Ovary (tissue), 9 donors: ENCODE measurements around the gene ZNF584. TPM values are rescaled to one million over a fixed set of nuclear protein-coding genes. Genes with fewer than 3 reads are reported as not detected.

Experiments
- DNase-seq, 5 donors: peaks; one replicate each; pipeline ENCODE4 v3.0.0-alpha.2; 2019 to 2020
- H3K27ac ChIP-seq, 2 donors: fragments of 200-600 bp; one replicate each; pipeline versions ENCODE4 v1.5.1 to v1.8.0; 2019 to 2022
- H3K27me3 ChIP-seq: fragments of 200-600 bp; one replicate; pipeline ENCODE4 v1.8.0; 2022
- H3K36me3 ChIP-seq: fragments of 200-600 bp; sonication (generic); one replicate; pipeline ENCODE4 v1.5.1; 2019
- H3K4me1 ChIP-seq: one replicate; pipeline ENCODE4 v1.8.1; 2013; ENCODE audit warnings: mild to moderate bottlenecking, moderate library complexity; ENCODE audit not compliant: insufficient read depth
- H3K4me3 ChIP-seq: fragments of 200-600 bp; sonication (generic); one replicate; pipeline ENCODE4 v1.5.1; 2017
- H3K9me3 ChIP-seq, 2 donors: fragments of 200-600 bp in 1 of 2; sonication (generic) in 1 of 2; one replicate each; pipeline versions ENCODE4 v1.5.1 to v1.8.1; 2013 to 2019; ENCODE audit warnings: mild to moderate bottlenecking in 1 of 2, moderate library complexity in 1 of 2
- EP300 ChIP-seq: sonication (generic); formaldehyde crosslinking; IDR thresholded peaks from one replicate; pipeline ENCODE4 v1.6.1; 2017; ENCODE audit warnings: antibody characterized with exemption
- POLR2A ChIP-seq: fragments of 450-650 bp; IDR thresholded peaks from one replicate; pipeline ENCODE4 v1.6.1; 2017; ENCODE audit warnings: antibody characterized with exemption, mild to moderate bottlenecking, moderate library complexity
- WGBS, 3 donors: extraction: QIAGEN DNeasy Blood & Tissue Kit in 1 of 3; methylation state at CpG; one replicate each; pipeline versions ENCODE4 v1.1.5 to v1.1.7; 2013 to 2017; 5-methylcytosine and 5-hydroxymethylcytosine counted together
- intact Hi-C, 4 donors: fragments of 100-400 bp; cut with DNase I; formaldehyde crosslinking; loops; one replicate each; pipeline versions ENCODE4 v1.11.0 to v1.15.1; 2022 to 2023
- polyA plus RNA-seq, 2 donors: library from polyadenylated mRNA; stranded (reverse); fragments of 200-250 nt in 1 of 2; fragments of 350-450 nt in 1 of 2; fragmentation: Illumina TruSeq in 1 of 2; extraction: RNeasy Lipid Tissue Mini Kit (QIAGEN cat#74804) in 1 of 2; gene quantifications; one replicate each; pipeline ENCODE4 v1.2.3, GENCODE V29; 2013 to 2014
- total RNA-seq, 7 donors: library from RNA; depleted of rRNA in 2 of 7; stranded (reverse); fragments of >200 nt in 2 of 7; fragmentation: NEBNext Ultra II Directional in 3 of 7; extraction: Animal tissue kit (Norgen Biotek cat#: 25700) in 3 of 7; gene quantifications; one replicate each; pipeline versions ENCODE4 v1.1.0 to v1.2.4, GENCODE V29; 2016 to 2023
- TF ChIP-seq, protein P1 (sequence below), 3 donors: fragments of 450-650 bp in 2 of 3; fragments of 200-600 bp in 1 of 3; IDR thresholded peaks; one replicate each; pipeline versions ENCODE4 v1.5.1 to v1.8.0; 2016 to 2022; ENCODE audit warnings: antibody characterized with exemption in 3 of 3, mild to moderate bottlenecking in 1 of 3
- donor health status: DM: no; HTN: no; CAD: no; lungs with moderate emphysema.
- donor health status: DM: no; HTN: no; CAD: no.
- donor health status: Bipolar disorder and iron deficiency.
- donor health status: DM: yes; HTN: yes; CAD: no.
- donor health status: DM: no; HTN: no; CAD: no.
- donor health status: DM: yes; HTN: yes; CAD: no.

The ZNF584 gene
- total and polyA plus RNA-seq, 9 donors = 11.0 to 24.3 (median 21.4) TPM

DNA sequence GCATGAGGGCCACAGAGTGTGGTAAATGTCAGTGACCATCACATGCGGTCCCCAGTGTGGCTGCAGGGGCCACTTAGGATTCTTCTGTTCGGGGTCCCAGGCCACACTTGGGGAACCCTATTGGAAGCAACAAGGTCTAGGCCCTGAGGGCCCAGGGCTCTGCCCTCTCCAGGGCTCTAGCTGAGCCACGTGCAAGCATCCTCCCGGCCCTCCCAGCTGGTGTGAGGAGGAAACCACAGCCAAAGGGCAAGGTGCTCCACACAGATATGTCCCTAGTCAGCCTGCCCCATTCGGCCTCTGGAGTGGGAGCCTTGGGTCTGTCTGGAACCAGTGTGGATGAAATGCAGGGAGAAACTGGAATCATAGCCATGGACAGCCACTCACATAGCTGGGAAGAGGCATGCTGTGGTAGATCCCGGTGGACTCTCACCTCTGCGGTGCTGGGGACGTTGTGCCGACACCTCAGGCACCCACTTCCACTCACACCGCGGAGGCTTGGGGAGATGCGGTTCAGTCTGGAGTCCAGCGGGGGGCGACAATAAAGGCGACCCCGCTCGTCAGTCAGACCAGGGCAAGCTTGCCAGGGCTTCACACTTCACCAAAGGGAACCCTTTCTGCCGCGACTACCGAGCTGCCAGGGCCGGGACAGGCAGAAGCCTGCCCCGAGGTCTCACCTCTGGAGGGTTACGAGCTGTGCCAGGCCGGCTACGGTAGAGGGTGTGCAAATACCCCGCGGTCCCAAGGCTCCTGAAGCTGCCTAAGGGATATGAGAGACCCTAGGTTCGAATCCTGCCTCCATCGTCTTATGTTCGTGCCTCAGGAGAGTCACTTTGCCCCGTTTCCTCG lies 41.6 kb upstream of the ZNF584 start:
- TF ChIP-seq, protein P1, sequence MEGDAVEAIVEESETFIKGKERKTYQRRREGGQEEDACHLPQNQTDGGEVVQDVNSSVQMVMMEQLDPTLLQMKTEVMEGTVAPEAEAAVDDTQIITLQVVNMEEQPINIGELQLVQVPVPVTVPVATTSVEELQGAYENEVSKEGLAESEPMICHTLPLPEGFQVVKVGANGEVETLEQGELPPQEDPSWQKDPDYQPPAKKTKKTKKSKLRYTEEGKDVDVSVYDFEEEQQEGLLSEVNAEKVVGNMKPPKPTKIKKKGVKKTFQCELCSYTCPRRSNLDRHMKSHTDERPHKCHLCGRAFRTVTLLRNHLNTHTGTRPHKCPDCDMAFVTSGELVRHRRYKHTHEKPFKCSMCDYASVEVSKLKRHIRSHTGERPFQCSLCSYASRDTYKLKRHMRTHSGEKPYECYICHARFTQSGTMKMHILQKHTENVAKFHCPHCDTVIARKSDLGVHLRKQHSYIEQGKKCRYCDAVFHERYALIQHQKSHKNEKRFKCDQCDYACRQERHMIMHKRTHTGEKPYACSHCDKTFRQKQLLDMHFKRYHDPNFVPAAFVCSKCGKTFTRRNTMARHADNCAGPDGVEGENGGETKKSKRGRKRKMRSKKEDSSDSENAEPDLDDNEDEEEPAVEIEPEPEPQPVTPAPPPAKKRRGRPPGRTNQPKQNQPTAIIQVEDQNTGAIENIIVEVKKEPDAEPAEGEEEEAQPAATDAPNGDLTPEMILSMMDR (IDR thresholded peaks at IDR 0.05) = no peak
- no peak for TF ChIP-seq POLR2A
- no peak for TF ChIP-seq EP300
- Histone ChIP-seq H3K27ac (no peak overlapping the region), H3K4me3 (no peak overlapping the region), H3K27me3 (no peaks in the 10 kb centered on the region), H3K36me3 (no peaks in the 10 kb centered on the region), H3K9me3 (no peaks in the 10 kb centered on the region), H3K4me1 (peaks cover under 1% of the 10 kb centered on the region)
- DNase-seq = no peak
- intact Hi-C loops = no loop called here
- WGBS, 3 donors = 87 to 90% (median 89%) methylated on average over 32 of the region's 32 CpGs

DNA sequence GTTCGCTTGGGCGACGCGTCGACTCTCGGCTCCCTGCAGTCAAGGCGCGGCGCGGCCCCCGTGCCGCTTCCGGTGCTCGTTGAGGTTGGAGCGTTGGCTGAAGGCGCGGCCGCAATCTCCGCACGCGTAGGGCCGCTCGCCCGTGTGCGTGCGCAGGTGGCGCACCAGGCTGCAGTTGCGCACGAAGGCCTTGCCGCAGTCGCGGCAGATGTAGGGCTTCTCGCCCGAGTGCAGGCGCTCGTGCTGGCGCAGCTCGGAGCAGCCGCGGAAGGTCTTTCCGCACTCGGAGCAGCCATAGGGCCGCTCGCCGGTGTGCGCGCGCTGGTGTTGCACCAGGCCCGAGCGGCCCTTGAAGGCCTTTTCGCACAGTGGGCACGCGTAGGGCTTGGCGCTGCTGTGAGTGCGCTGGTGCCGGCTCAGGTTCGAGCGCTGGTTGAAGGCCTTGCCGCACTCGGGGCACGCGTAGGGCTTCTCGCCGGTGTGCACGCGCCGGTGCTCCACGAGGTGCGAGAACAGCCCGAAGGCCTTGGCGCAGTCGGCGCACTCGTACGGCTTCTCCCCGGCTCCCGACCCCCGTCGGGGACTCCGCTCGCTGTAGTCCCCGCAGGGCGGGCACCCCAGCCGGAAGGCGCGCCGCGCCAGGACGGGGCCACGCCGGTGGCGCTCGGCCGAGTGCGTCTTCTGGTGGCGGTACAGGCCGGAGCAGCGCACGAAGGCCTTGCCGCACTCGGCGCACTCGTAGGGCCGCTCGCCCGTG lies 40.6 kb upstream of the ZNF584 start:
- Histone ChIP-seq H3K4me1 (peaks cover 3% of the 10 kb centered on the region), H3K27ac (no peak overlapping the region), H3K27me3 (no peaks in the 10 kb centered on the region), H3K36me3 (no peaks in the 10 kb centered on the region), H3K4me3 (no peak overlapping the region), H3K9me3 (no peaks in the 10 kb centered on the region)
- TF ChIP-seq POLR2A (no peak), EP300 (no peak)
- TF ChIP-seq, protein P1 (IDR thresholded peaks at IDR 0.05) = no peak
- no peak for DNase-seq
- intact Hi-C loops = no loop called here
- 77 to 83% (median 80%) methylated on average over 83 to 106 of the region's 106 CpGs for WGBS, 3 donors

DNA sequence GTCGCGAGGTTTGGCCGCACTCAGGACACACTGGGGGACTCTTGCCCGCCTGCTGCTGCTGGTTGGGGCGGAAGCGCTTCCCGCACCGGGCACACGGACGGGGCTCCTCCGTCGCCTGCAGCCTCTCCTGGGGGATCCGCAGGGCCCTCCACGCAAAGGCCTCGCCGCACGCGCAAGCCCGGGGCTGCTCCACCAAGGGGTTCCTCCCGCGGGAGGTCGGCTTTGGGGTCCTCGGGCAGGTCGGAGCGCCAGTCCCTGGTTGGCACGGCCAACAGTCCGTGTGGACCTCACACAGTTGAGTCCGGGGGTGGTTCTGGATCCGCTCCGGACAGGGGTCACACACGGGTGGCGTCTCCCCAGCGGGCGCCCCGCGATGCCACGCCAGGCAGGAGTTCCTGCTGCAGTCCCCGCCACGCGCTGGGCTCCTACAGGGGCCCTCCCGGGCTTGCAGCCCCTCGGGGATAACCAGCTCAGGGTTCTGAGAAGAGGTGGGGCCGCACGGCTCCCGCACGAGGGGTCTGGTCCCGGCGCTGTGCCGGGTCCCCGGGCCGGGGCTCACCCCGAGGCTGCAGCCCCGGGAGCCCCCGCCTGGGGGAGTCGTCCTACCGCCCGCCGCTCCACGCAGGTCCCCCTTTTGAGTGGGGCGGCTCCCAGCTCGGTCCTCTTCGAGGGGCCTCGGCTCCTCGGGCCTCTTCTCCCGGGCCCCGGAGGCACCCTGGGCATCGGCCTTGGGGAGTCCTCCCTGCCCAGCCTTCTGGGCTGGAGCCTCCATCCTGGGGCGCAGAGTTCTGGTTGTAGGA lies 39.7 kb upstream of the ZNF584 start:
- DNase-seq = peak in 2 of 5 donors; percentile 27 to 35
- TF ChIP-seq, protein P1 (IDR thresholded peaks at IDR 0.05) = no peak
- TF ChIP-seq EP300 = no peak
- no peak for TF ChIP-seq POLR2A
- peaks cover 6% of the 10 kb centered on the region for H3K4me1 ChIP-seq
- intact Hi-C loops = no loop called here
- no peaks in the 10 kb centered on the region for H3K9me3 ChIP-seq
- H3K27me3 ChIP-seq = no peaks in the 10 kb centered on the region
- no peak overlapping the region for H3K27ac ChIP-seq
- H3K36me3 ChIP-seq = no peaks in the 10 kb centered on the region
- H3K4me3 ChIP-seq = no peak overlapping the region
- 88 to 91% (median 89%) methylated on average over 44 to 68 of the region's 68 CpGs for WGBS, 3 donors
